Mucosa of stomach (tissue), 1 donor: Measurements from ENCODE around the gene ADRA2C.

ENCODE experiments used
- H3K27me3 ChIP-seq: one replicate; pipeline ENCODE4 v1.7.0; 2013; ENCODE audit warnings: mild to moderate bottlenecking, low read length; ENCODE audit not compliant: control insufficient read depth, insufficient read depth
- H3K36me3 ChIP-seq: one replicate; pipeline ENCODE4 v1.7.0; 2013; ENCODE audit warnings: low read length; ENCODE audit not compliant: control insufficient read depth, insufficient read depth
- H3K4me1 ChIP-seq: one replicate; pipeline ENCODE4 v1.7.0; 2013; ENCODE audit warnings: mild to moderate bottlenecking, low read length; ENCODE audit not compliant: control insufficient read depth, insufficient read depth
- H3K4me3 ChIP-seq: one replicate; pipeline ENCODE4 v1.7.0; 2013; ENCODE audit warnings: low read length
- H3K9ac ChIP-seq: one replicate; pipeline ENCODE4 v1.7.0; 2013; ENCODE audit warnings: mild to moderate bottlenecking, low read length, moderate library complexity
- H3K9me3 ChIP-seq: one replicate; pipeline ENCODE4 v1.7.0; 2013; ENCODE audit warnings: mild to moderate bottlenecking, low read length, moderate library complexity; ENCODE audit not compliant: control insufficient read depth
- donor health status: Pancreatic carcinoma.

Gene ADRA2C

GRCh38 chr4:3796960-3797359, 30.8 kb downstream of the ADRA2C start:
- no peak overlapping the region for H3K4me3 ChIP-seq
- H3K4me1 ChIP-seq = no peaks in the 10 kb centered on the region
- no peaks in the 10 kb centered on the region for H3K9me3 ChIP-seq
- H3K36me3 ChIP-seq = no peaks in the 10 kb centered on the region
- peaks cover under 1% of the 10 kb centered on the region for H3K27me3 ChIP-seq
- no peak overlapping the region for H3K9ac ChIP-seq

- Histone ChIP-seq H3K9me3 (no peaks in the 10 kb centered on the region), H3K36me3 (no peaks in the 10 kb centered on the region), H3K4me1 (no peaks in the 10 kb centered on the region), H3K9ac (no peak overlapping the region), H3K27me3 (peaks cover 3% of the 10 kb centered on the region), H3K4me3 (no peak overlapping the region)
These were observed 31.9 kb downstream of the ADRA2C start for GRCh38 chr4:3797831-3798790.

- no peak overlapping the region for H3K9ac ChIP-seq
- no peaks in the 10 kb centered on the region for H3K36me3 ChIP-seq
- no peaks in the 10 kb centered on the region for H3K9me3 ChIP-seq
- peaks cover 7% of the 10 kb centered on the region for H3K27me3 ChIP-seq
- no peaks in the 10 kb centered on the region for H3K4me1 ChIP-seq
- no peak overlapping the region for H3K4me3 ChIP-seq
These were observed 33.3 kb downstream of the ADRA2C start for GRCh38 chr4:3799496-3799895.

GRCh38 chr4:3800351-3800750, 34.2 kb downstream of the ADRA2C start:
- H3K36me3 ChIP-seq = no peaks in the 10 kb centered on the region
- H3K9me3 ChIP-seq = no peaks in the 10 kb centered on the region
- H3K27me3 ChIP-seq = peaks cover 7% of the 10 kb centered on the region

GRCh38 chr4:3801521-3801920, 35.3 kb downstream of the ADRA2C start:
- Histone ChIP-seq H3K4me3 (no peak overlapping the region), H3K4me1 (no peaks in the 10 kb centered on the region), H3K9ac (no peak overlapping the region), H3K36me3 (no peaks in the 10 kb centered on the region), H3K9me3 (no peaks in the 10 kb centered on the region), H3K27me3 (peaks cover 7% of the 10 kb centered on the region)

More at GRCh38 chr4:3800351-3800750, 34.2 kb downstream of the ADRA2C start:
- H3K4me1 ChIP-seq = no peaks in the 10 kb centered on the region
- no peak overlapping the region for H3K9ac ChIP-seq
- H3K4me3 ChIP-seq = no peak overlapping the region

GRCh38 chr4:3801931-3802550, 35.9 kb downstream of the ADRA2C start:
- Histone ChIP-seq H3K4me1 (no peaks in the 10 kb centered on the region), H3K9ac (no peak overlapping the region), H3K36me3 (no peaks in the 10 kb centered on the region), H3K27me3 (peaks cover 7% of the 10 kb centered on the region), H3K9me3 (no peaks in the 10 kb centered on the region), H3K4me3 (no peak overlapping the region)

- H3K9ac ChIP-seq = no peak overlapping the region
- no peaks in the 10 kb centered on the region for H3K4me1 ChIP-seq
- H3K4me3 ChIP-seq = no peak overlapping the region
- no peaks in the 10 kb centered on the region for H3K9me3 ChIP-seq
- peaks cover 7% of the 10 kb centered on the region for H3K27me3 ChIP-seq
- no peaks in the 10 kb centered on the region for H3K36me3 ChIP-seq
These were observed 36.6 kb downstream of the ADRA2C start for GRCh38 chr4:3802571-3803474.

- H3K27me3 ChIP-seq = peaks cover 7% of the 10 kb centered on the region
- no peak overlapping the region for H3K9ac ChIP-seq
- no peaks in the 10 kb centered on the region for H3K9me3 ChIP-seq
- no peaks in the 10 kb centered on the region for H3K4me1 ChIP-seq
- no peak overlapping the region for H3K4me3 ChIP-seq
- H3K36me3 ChIP-seq = no peaks in the 10 kb centered on the region
These were observed 37.3 kb downstream of the ADRA2C start for GRCh38 chr4:3803475-3803847.

- H3K9me3 ChIP-seq = no peaks in the 10 kb centered on the region
- no peak overlapping the region for H3K4me3 ChIP-seq
- H3K36me3 ChIP-seq = no peaks in the 10 kb centered on the region
- H3K4me1 ChIP-seq = no peaks in the 10 kb centered on the region
- H3K27me3 ChIP-seq = peaks cover 7% of the 10 kb centered on the region
- no peak overlapping the region for H3K9ac ChIP-seq
These were observed 37.8 kb downstream of the ADRA2C start for GRCh38 chr4:3803946-3804345.

GRCh38 chr4:3805026-3805425, 38.8 kb downstream of the ADRA2C start:
- Histone ChIP-seq H3K4me1 (no peaks in the 10 kb centered on the region), H3K4me3 (no peak overlapping the region), H3K9me3 (no peaks in the 10 kb centered on the region), H3K27me3 (peaks cover 7% of the 10 kb centered on the region), H3K9ac (no peak overlapping the region), H3K36me3 (no peaks in the 10 kb centered on the region)

GRCh38 chr4:3805731-3806130, 39.5 kb downstream of the ADRA2C start:
- Histone ChIP-seq H3K4me3 (no peak overlapping the region), H3K36me3 (no peaks in the 10 kb centered on the region), H3K9ac (no peak overlapping the region), H3K9me3 (no peaks in the 10 kb centered on the region), H3K4me1 (no peaks in the 10 kb centered on the region), H3K27me3 (peaks cover 7% of the 10 kb centered on the region)
